GM23338 (cell line): ENCODE results near the gene FOXP4. TPM values are rescaled to one million over a fixed set of nuclear protein-coding genes. Genes with fewer than 3 reads are reported as not detected.

Experiments used
- ATAC-seq: fragments of 200-7000 bp; cut with Tn5 transposase; 3 replicates; pipeline ENCODE4 v1.9.1; 2020
- DNase-seq: peaks from one replicate; pipeline ENCODE4 v3.0.0-alpha.2; 2015; ENCODE audit warnings: low spot score
- H2AFZ ChIP-seq: fragments of 200-600 bp; sonication (generic); 2 replicates; pipeline ENCODE4 v1.8.0; 2016; ENCODE audit warnings: antibody characterized with exemption, mild to moderate bottlenecking, moderate library complexity
- H3F3A ChIP-seq: fragments of 200-600 bp; sonication (generic); replicated peaks from 2 replicates; pipeline ENCODE4 v1.8.0; 2017; ENCODE audit warnings: antibody characterized with exemption, mixed run types, low read depth
- H3K27ac ChIP-seq: fragments of 200-600 bp; sonication (generic); 2 replicates; pipeline ENCODE4 v1.6.1; 2016; ENCODE audit warnings: low read depth
- H3K27me3 ChIP-seq: fragments of 200-600 bp; sonication (generic); 2 replicates; pipeline ENCODE4 v1.8.0; 2016; ENCODE audit warnings: mild to moderate bottlenecking, mixed run types, moderate library complexity; ENCODE audit not compliant: insufficient read depth
- H3K36me3 ChIP-seq: fragments of 200-600 bp; sonication (generic); 2 replicates; pipeline ENCODE4 v1.8.0; 2016; ENCODE audit warnings: mild to moderate bottlenecking; ENCODE audit not compliant: insufficient read depth
- H3K4me1 ChIP-seq: fragments of 200-600 bp; sonication (generic); 2 replicates; pipeline ENCODE4 v1.8.0; 2016; ENCODE audit warnings: mild to moderate bottlenecking, moderate library complexity; ENCODE audit not compliant: insufficient read depth
- H3K4me2 ChIP-seq: fragments of 200-600 bp; sonication (generic); 2 replicates; pipeline ENCODE4 v1.7.1; 2017; ENCODE audit warnings: mixed run types
- H3K4me3 ChIP-seq: fragments of 200-600 bp; sonication (generic); 2 replicates; pipeline ENCODE4 v1.6.1; 2016; ENCODE audit warnings: mixed run types
- H3K79me2 ChIP-seq: fragments of 200-600 bp; sonication (generic); replicated peaks from 2 replicates; pipeline ENCODE4 v1.8.0; 2017; ENCODE audit warnings: mild to moderate bottlenecking; ENCODE audit not compliant: insufficient read depth
- H3K9me2 ChIP-seq: fragments of 200-600 bp; sonication (generic); 2 replicates; pipeline ENCODE4 v1.8.0; 2017; ENCODE audit not compliant: insufficient read depth
- H4K20me1 ChIP-seq: fragments of 200-600 bp; sonication (generic); replicated peaks from 2 replicates; pipeline ENCODE4 v1.8.0; 2017; ENCODE audit warnings: mild to moderate bottlenecking; ENCODE audit not compliant: insufficient read depth
- H3K27ac Mint-ChIP-seq: 2 replicates; pipeline ENCODE4 v1.8.0; 2020; ENCODE audit warnings: inconsistent platforms, mild to moderate bottlenecking, moderate library complexity, mixed read lengths
- H3K27me3 Mint-ChIP-seq: 3 replicates; pipeline ENCODE4 v1.8.0; 2022; ENCODE audit warnings: low read depth, mild to moderate bottlenecking, moderate library complexity, mixed read lengths, inconsistent platforms; ENCODE audit not compliant: insufficient read depth, poor library complexity
- H3K36me3 Mint-ChIP-seq: 3 replicates; pipeline ENCODE4 v1.8.0; 2021; ENCODE audit warnings: low read depth, mild to moderate bottlenecking, inconsistent platforms, moderate library complexity, mixed read lengths
- H3K4me1 Mint-ChIP-seq: 3 replicates; pipeline ENCODE4 v1.8.0; 2020; ENCODE audit warnings: mild to moderate bottlenecking, inconsistent platforms, mixed read lengths
- H3K4me3 Mint-ChIP-seq: 3 replicates; pipeline ENCODE4 v1.8.0; 2021; ENCODE audit warnings: moderate library complexity, mild to moderate bottlenecking, inconsistent platforms, mixed read lengths
- H3K9me3 Mint-ChIP-seq: 3 replicates; pipeline ENCODE4 v1.8.0; 2020; ENCODE audit warnings: moderate library complexity, mild to moderate bottlenecking, inconsistent platforms, mixed read lengths
- CREB1 ChIP-seq: fragments of 250-450 bp; sonication (Bioruptor Pico); IDR thresholded peaks from 2 replicates; pipeline ENCODE4 v1.5.0; 2020; ENCODE audit warnings: low read depth, mild to moderate bottlenecking, moderate library complexity
- CTCF ChIP-seq, 2 experiments: fragments of 200-600 bp in 1 of 2; sonication (generic) in 1 of 2; conservative IDR thresholded peaks; 2 replicates each; pipeline versions ENCODE4 v1.5.1 to v1.6.1; 2016 to 2017; ENCODE audit warnings: antibody characterized with exemption in 2 of 2, low read depth in 2 of 2, mild to moderate bottlenecking in 2 of 2, moderate library complexity in 1 of 2
- ETS1 ChIP-seq: IDR thresholded peaks from 2 replicates; pipeline ENCODE4 v1.6.1; 2016; ENCODE audit warnings: antibody characterized with exemption
- EZH2 ChIP-seq: fragments of 200-600 bp; sonication (generic); IDR thresholded peaks from one replicate; pipeline ENCODE4 v1.8.0; 2017; ENCODE audit warnings: antibody characterized with exemption, mild to moderate bottlenecking, low read depth; ENCODE audit not compliant: unreplicated experiment
- EZH2phosphoT487 ChIP-seq: fragments of 200-600 bp; sonication (generic); IDR thresholded peaks from one replicate; pipeline ENCODE4 v1.8.1; 2018; ENCODE audit warnings: antibody characterized with exemption; ENCODE audit not compliant: unreplicated experiment
- JUNB ChIP-seq: IDR thresholded peaks from one replicate; pipeline ENCODE4 v1.6.1; 2016; ENCODE audit warnings: antibody characterized with exemption; ENCODE audit not compliant: unreplicated experiment
- NANOG ChIP-seq: IDR thresholded peaks from 2 replicates; pipeline ENCODE4 v1.6.1; 2016; ENCODE audit warnings: antibody characterized with exemption, borderline replicate concordance
- POLR2AphosphoS5 ChIP-seq: IDR thresholded peaks from 2 replicates; pipeline ENCODE4 v1.6.1; 2016; ENCODE audit warnings: antibody characterized with exemption, low read depth
- REST ChIP-seq: IDR thresholded peaks from one replicate; pipeline ENCODE4 v1.6.1; 2018; ENCODE audit warnings: antibody characterized with exemption; ENCODE audit not compliant: unreplicated experiment
- STAT1 ChIP-seq: IDR thresholded peaks from one replicate; pipeline ENCODE4 v1.6.1; 2016; ENCODE audit warnings: antibody characterized with exemption; ENCODE audit not compliant: unreplicated experiment
- ZNF114 ChIP-seq: fragments of 250-450 bp; sonication (Bioruptor Pico); IDR thresholded peaks from 2 replicates; pipeline ENCODE4 v1.5.0; 2020; ENCODE audit warnings: mild to moderate bottlenecking, moderate library complexity
- ZNF331 ChIP-seq: fragments of 250-450 bp; sonication (Bioruptor Pico); IDR thresholded peaks from 2 replicates; pipeline ENCODE4 v1.5.0; 2020; ENCODE audit warnings: low read depth, mild to moderate bottlenecking, moderate library complexity
- ZNF462 ChIP-seq: fragments of 250-450 bp; sonication (Bioruptor Pico); IDR thresholded peaks from 2 replicates; pipeline ENCODE4 v1.5.0; 2020; ENCODE audit warnings: mild to moderate bottlenecking, moderate library complexity
- polyA plus RNA-seq: library from polyadenylated mRNA; unstranded; fragments of >200 nt; fragmentation: Nextera tagmentation; extraction: Ambion mirVana; gene quantifications from 2 replicates; pipeline ENCODE4 v1.2.1, GENCODE V29; 2016
- total RNA-seq: library from RNA; depleted of rRNA; stranded (reverse); fragments of >200 nt; shearing (Covaris generic); gene quantifications from 2 replicates; pipeline ENCODE4 v1.2.3, GENCODE V29; 2014

The FOXP4 gene
- total and polyA plus RNA-seq, 2 experiments from 2014 or later = 5.1 to 13.5 TPM

- peaks cover 11% of the 10 kb centered on the region for H3K27me3 Mint-ChIP-seq
- H3K27me3 ChIP-seq = peaks cover 15% of the 10 kb centered on the region; the same call in 1 of the 2 replicates
- no peak overlapping the region for H2AFZ ChIP-seq
- no peaks in the 10 kb centered on the region for H3K79me2 ChIP-seq
- H3K4me3 Mint-ChIP-seq = no peak overlapping the region
- no peaks in the 10 kb centered on the region for H3K9me2 ChIP-seq
- no peak overlapping the region for H3K4me3 ChIP-seq
- H3K36me3 Mint-ChIP-seq = peaks cover 50% of the 10 kb centered on the region
- H3K9me3 Mint-ChIP-seq = no peaks in the 10 kb centered on the region
- H3F3A ChIP-seq = no peaks in the 10 kb centered on the region
- TF ChIP-seq ZNF114 (CRISPR knock-in tag) (no peak), REST (no peak), ZNF331 (no peak), STAT1 (no peak), JUNB (no peak), EZH2 (no peak), NANOG (no peak), POLR2AphosphoS5 (no peak), CREB1 (CRISPR knock-in tag) (no peak), ZNF462 (no peak), ETS1 (no peak), CTCF (conservative IDR thresholded peaks at IDR 0.05; ENCODE audit: low read depth in 2 of 2) (no peak), EZH2phosphoT487 (no peak)
- no peak overlapping the region for H3K27ac Mint-ChIP-seq
- no peaks in the 10 kb centered on the region for H3K36me3 ChIP-seq
- H3K4me1 ChIP-seq = peaks cover 26% of the 10 kb centered on the region
- H3K4me1 Mint-ChIP-seq = peaks cover 39% of the 10 kb centered on the region
- no peak for ATAC-seq
- no peak overlapping the region for H3K27ac ChIP-seq
- no peak for DNase-seq
- H3K4me2 ChIP-seq = no peak overlapping the region
- peaks cover 6% of the 10 kb centered on the region; the same call in 1 of the 2 replicates for H4K20me1 ChIP-seq
Observed at GRCh38 chr6:41647061-41647511, 100.9 kb downstream of the FOXP4 start.
